Panc1 (cell line): Measurements from ENCODE around the gene DEPDC5. TPM values are rescaled to one million over a fixed set of nuclear protein-coding genes. Genes with fewer than 3 reads are reported as not detected.

Experiments
- ATAC-seq: fragments of 200-7000 bp; cut with Tn5 transposase; 2 replicates; pipeline ENCODE4 v1.9.1; 2020; ENCODE audit warnings: mild to moderate bottlenecking, moderate library complexity
- BruUV-seq: library from RNA; stranded (reverse); fragments of 400-500 nt; replicated peaks from 2 replicates; lab custom pipeline; 2021; lab: Mats Ljungman, UMichigan
- CTCF ChIA-PET: fragments of 300-600 bp; sonication (Branson Sonifier 250); formaldehyde crosslinking; loops from one replicate; lab custom pipeline; 2022; ENCODE audit warnings: antibody characterized with exemption; lab: Charles Lee
- POLR2A ChIA-PET: fragments of 300-600 bp; sonication (Branson Sonifier 250); formaldehyde crosslinking; loops from one replicate; lab custom pipeline; 2022; ENCODE audit warnings: antibody characterized with exemption; lab: Charles Lee
- DNase-seq: peaks from one replicate; pipeline ENCODE4 v3.0.0-alpha.2; 2010; ENCODE audit warnings: low read depth, low spot score
- H3K27ac ChIP-seq: 2 replicates; pipeline ENCODE4 v1.5.1; 2011; ENCODE audit warnings: mild to moderate bottlenecking, low read length, inconsistent platforms
- H3K27me3 ChIP-seq: fragments of 200-500 bp; sonication (Bioruptor generic); 2 replicates; pipeline ENCODE4 v1.6.0; 2014; ENCODE audit warnings: low read length, inconsistent platforms; ENCODE audit not compliant: control insufficient read depth, insufficient read depth
- H3K36me3 ChIP-seq: fragments of 200-500 bp; sonication (Bioruptor generic); 2 replicates; pipeline ENCODE4 v1.5.1; 2014; ENCODE audit warnings: inconsistent platforms, mild to moderate bottlenecking, low read length, moderate library complexity; ENCODE audit not compliant: control insufficient read depth, insufficient read depth
- H3K4me1 ChIP-seq: 2 replicates; pipeline ENCODE4 v1.5.1; 2011; ENCODE audit warnings: inconsistent platforms, mild to moderate bottlenecking, low read length, moderate library complexity; ENCODE audit not compliant: control insufficient read depth, insufficient read depth
- H3K4me3 ChIP-seq, 2 experiments: 2 replicates each; pipeline ENCODE4 v1.5.1; 2011 to 2012; ENCODE audit warnings: low read depth in 2 of 2, low read length in 2 of 2, mild to moderate bottlenecking in 2 of 2, inconsistent platforms in 1 of 2, moderate library complexity in 1 of 2
- H3K9me3 ChIP-seq: fragments of 200-500 bp; sonication (Bioruptor generic); 2 replicates; pipeline ENCODE4 v1.5.1; 2014; ENCODE audit warnings: low read depth, mild to moderate bottlenecking, inconsistent platforms, low read length, moderate library complexity; ENCODE audit not compliant: control insufficient read depth, insufficient read depth
- CTCF ChIP-seq: fragments of 450-650 bp; IDR thresholded peaks from 2 replicates; pipeline ENCODE4 v1.5.1; 2017; ENCODE audit warnings: mild to moderate bottlenecking
- POLR2AphosphoS5 ChIP-seq: IDR thresholded peaks from 2 replicates; pipeline ENCODE4 v1.6.1; 2012; ENCODE audit warnings: mild to moderate bottlenecking, low read depth, low read length, moderate library complexity
- SIN3A ChIP-seq: IDR thresholded peaks from 2 replicates; pipeline ENCODE4 v1.6.1; 2012; ENCODE audit warnings: low read depth, mild to moderate bottlenecking, low read length, moderate library complexity, borderline replicate concordance; ENCODE audit not compliant: insufficient read depth
- TCF7L2 ChIP-seq: IDR thresholded peaks from 2 replicates; pipeline ENCODE4 v1.6.1; 2011; ENCODE audit warnings: mild to moderate bottlenecking, low read depth, low read length, inconsistent platforms
- in situ Hi-C: cut with HindIII; loops from 2 replicates; pipeline ENCODE4 v1.10.0; 2016; ENCODE audit warnings: low sequenced_read_pairs, low pct_unique_long_range_greater_than_20kb
- intact Hi-C: fragments of 100-400 bp; cut with micrococcal nuclease; formaldehyde crosslinking; loops from one replicate; pipeline ENCODE4 v1.10.0; 2022; ENCODE audit not compliant: unreplicated experiment
- total RNA-seq: library from RNA; stranded (reverse); gene quantifications from one replicate; pipeline ENCODE4 v1.2.1, GENCODE V29; 2021; ENCODE audit not compliant: unreplicated experiment
- TF ChIP-seq, protein P1 (sequence below), 2 experiments: IDR thresholded peaks; 2 replicates each; pipeline ENCODE4 v1.6.1; 2011 to 2012; ENCODE audit warnings: low read depth in 2 of 2, control low read depth in 1 of 2, low read length in 1 of 2, mild to moderate bottlenecking in 1 of 2, moderate library complexity in 1 of 2; ENCODE audit not compliant: insufficient read depth in 1 of 2

Gene DEPDC5
- total RNA-seq, 1 experiment from 2014 or later = 20.2 TPM

GRCh38 chr22:31876156-31876920, 122.5 kb downstream of the DEPDC5 start:
- POLR2A ChIA-PET = no interaction called here
- Histone ChIP-seq H3K4me1 (no peaks in the 10 kb centered on the region), H3K27me3 (no peaks in the 10 kb centered on the region), H3K27ac (no peak overlapping the region), H3K36me3 (no peaks in the 10 kb centered on the region), H3K4me3 (no peak overlapping the region), H3K9me3 (no peaks in the 10 kb centered on the region)
- BruUV-seq = no TSS peak
- intact Hi-C loops (no loop called here), in situ Hi-C loops (no loop called here)
- DNase-seq (no peak), ATAC-seq (no peak)
- CTCF ChIA-PET = no interaction called here
- no peak for TF ChIP-seq POLR2AphosphoS5
- TF ChIP-seq CTCF = no peak
- TF ChIP-seq, protein P1, sequence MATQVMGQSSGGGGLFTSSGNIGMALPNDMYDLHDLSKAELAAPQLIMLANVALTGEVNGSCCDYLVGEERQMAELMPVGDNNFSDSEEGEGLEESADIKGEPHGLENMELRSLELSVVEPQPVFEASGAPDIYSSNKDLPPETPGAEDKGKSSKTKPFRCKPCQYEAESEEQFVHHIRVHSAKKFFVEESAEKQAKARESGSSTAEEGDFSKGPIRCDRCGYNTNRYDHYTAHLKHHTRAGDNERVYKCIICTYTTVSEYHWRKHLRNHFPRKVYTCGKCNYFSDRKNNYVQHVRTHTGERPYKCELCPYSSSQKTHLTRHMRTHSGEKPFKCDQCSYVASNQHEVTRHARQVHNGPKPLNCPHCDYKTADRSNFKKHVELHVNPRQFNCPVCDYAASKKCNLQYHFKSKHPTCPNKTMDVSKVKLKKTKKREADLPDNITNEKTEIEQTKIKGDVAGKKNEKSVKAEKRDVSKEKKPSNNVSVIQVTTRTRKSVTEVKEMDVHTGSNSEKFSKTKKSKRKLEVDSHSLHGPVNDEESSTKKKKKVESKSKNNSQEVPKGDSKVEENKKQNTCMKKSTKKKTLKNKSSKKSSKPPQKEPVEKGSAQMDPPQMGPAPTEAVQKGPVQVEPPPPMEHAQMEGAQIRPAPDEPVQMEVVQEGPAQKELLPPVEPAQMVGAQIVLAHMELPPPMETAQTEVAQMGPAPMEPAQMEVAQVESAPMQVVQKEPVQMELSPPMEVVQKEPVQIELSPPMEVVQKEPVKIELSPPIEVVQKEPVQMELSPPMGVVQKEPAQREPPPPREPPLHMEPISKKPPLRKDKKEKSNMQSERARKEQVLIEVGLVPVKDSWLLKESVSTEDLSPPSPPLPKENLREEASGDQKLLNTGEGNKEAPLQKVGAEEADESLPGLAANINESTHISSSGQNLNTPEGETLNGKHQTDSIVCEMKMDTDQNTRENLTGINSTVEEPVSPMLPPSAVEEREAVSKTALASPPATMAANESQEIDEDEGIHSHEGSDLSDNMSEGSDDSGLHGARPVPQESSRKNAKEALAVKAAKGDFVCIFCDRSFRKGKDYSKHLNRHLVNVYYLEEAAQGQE (IDR thresholded peaks at IDR 0.05; ENCODE audit: insufficient read depth in 1 of 2, low read depth in 2 of 2, low read length in 1 of 2) = no peak
- no peak for TF ChIP-seq SIN3A
- TF ChIP-seq TCF7L2 = no peak

DNA sequence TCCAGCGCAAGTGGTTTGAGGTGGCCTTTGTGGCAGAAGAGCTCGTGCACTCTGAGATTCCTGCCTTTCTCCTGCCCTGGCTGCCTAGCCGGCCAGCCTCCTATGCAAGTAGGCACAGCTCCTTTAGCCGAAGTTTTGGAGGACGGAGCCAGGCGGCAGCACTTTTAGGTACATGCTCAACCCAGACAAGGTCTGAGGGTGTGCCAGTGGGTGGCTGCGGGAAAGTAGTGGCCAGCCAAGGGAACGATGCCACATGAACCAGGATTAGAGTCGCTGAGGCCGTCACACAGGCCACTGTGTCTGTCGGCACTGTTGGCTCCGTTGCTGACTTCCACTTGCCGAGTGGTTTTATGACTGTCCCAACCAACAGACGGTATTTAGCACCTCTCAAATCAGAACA, 125.8 kb downstream of the DEPDC5 start:
- CTCF ChIA-PET = no interaction called here

More for the DNA sequence above, 125.8 kb downstream of the DEPDC5 start:
- ATAC-seq (no peak), DNase-seq (no peak)
- TF ChIP-seq CTCF (no peak), SIN3A (no peak), POLR2AphosphoS5 (no peak), TCF7L2 (no peak)
- TF ChIP-seq, protein P1 (IDR thresholded peaks at IDR 0.05; ENCODE audit: insufficient read depth in 1 of 2, low read depth in 2 of 2, low read length in 1 of 2) = no peak
- intact Hi-C loops = no loop called here
- no peak overlapping the region for H3K4me3 ChIP-seq
- H3K36me3 ChIP-seq = no peaks in the 10 kb centered on the region
- no TSS peak for BruUV-seq
- H3K9me3 ChIP-seq = no peaks in the 10 kb centered on the region
- no peak overlapping the region for H3K27ac ChIP-seq
- no peaks in the 10 kb centered on the region for H3K4me1 ChIP-seq
- POLR2A ChIA-PET = no interaction called here
- H3K27me3 ChIP-seq = no peaks in the 10 kb centered on the region
- in situ Hi-C loops = no loop called here
